PC-9 (cell line): ENCODE measurements around the gene OIP5. TPM values are rescaled to one million over a fixed set of nuclear protein-coding genes. Genes with fewer than 3 reads are reported as not detected.

Source experiments
- BruUV-seq: library from RNA; stranded (reverse); fragments of 400-500 nt; replicated peaks from 2 replicates; lab custom pipeline; 2021; lab: Mats Ljungman, UMichigan
- CTCF ChIA-PET: fragments of 300-600 bp; sonication (Branson Sonifier 250); formaldehyde crosslinking; loops from one replicate; lab custom pipeline; 2022; ENCODE audit warnings: antibody characterized with exemption; lab: Charles Lee
- POLR2A ChIA-PET: fragments of 300-600 bp; sonication (Branson Sonifier 250); formaldehyde crosslinking; loops from one replicate; lab custom pipeline; 2022; ENCODE audit warnings: antibody characterized with exemption; ENCODE audit not compliant: unreplicated experiment; lab: Charles Lee
- DNase-seq, 2 experiments: peaks; one replicate each; pipeline versions ENCODE4 v3.0.0 to v3.0.0-alpha.2; 2015 to 2022; ENCODE audit warnings: mixed read lengths in 1 of 2
- H2AFZ ChIP-seq: fragments of 200-600 bp; sonication (generic); 2 replicates; pipeline ENCODE4 v1.8.1; 2017; ENCODE audit warnings: antibody characterized with exemption
- H3F3A ChIP-seq: fragments of 200-600 bp; sonication (generic); 2 replicates; pipeline ENCODE4 v1.8.1; 2017; ENCODE audit warnings: antibody characterized with exemption, mild to moderate bottlenecking, low read depth; ENCODE audit not compliant: insufficient read depth
- H3K27ac ChIP-seq: fragments of 200-600 bp; sonication (generic); 2 replicates; pipeline ENCODE4 v1.6.1; 2016; ENCODE audit warnings: mixed run types
- H3K27me3 ChIP-seq: fragments of 200-600 bp; sonication (generic); 2 replicates; pipeline ENCODE4 v1.6.1; 2016; ENCODE audit warnings: low read depth, mixed run types; ENCODE audit not compliant: insufficient read depth
- H3K36me3 ChIP-seq: fragments of 200-600 bp; sonication (generic); 2 replicates; pipeline ENCODE4 v1.6.1; 2016; ENCODE audit warnings: low read depth, mixed run types
- H3K4me1 ChIP-seq: fragments of 200-600 bp; sonication (generic); replicated peaks from 2 replicates; pipeline ENCODE4 v1.6.1; 2016; ENCODE audit warnings: mixed run types; ENCODE audit not compliant: insufficient read depth
- H3K4me2 ChIP-seq: fragments of 200-600 bp; sonication (generic); 2 replicates; pipeline ENCODE4 v1.6.1; 2017; ENCODE audit warnings: mixed run types
- H3K4me3 ChIP-seq: fragments of 200-600 bp; sonication (generic); 2 replicates; pipeline ENCODE4 v1.6.1; 2016; ENCODE audit warnings: mixed run types
- H3K79me2 ChIP-seq: fragments of 200-600 bp; sonication (generic); 2 replicates; pipeline ENCODE4 v1.6.1; 2017; ENCODE audit warnings: low read depth, mixed run types
- H3K9me2 ChIP-seq: fragments of 200-600 bp; sonication (generic); 2 replicates; pipeline ENCODE4 v1.8.1; 2017; ENCODE audit warnings: mild to moderate bottlenecking; ENCODE audit not compliant: insufficient read depth
- H3K9me3 ChIP-seq: fragments of 200-600 bp; sonication (generic); 2 replicates; pipeline ENCODE4 v1.8.1; 2016; ENCODE audit warnings: low read depth; ENCODE audit not compliant: insufficient read depth
- H4K20me1 ChIP-seq: fragments of 200-600 bp; sonication (generic); 2 replicates; pipeline ENCODE4 v1.8.1; 2017; ENCODE audit not compliant: insufficient read depth
- EZH2 ChIP-seq: fragments of 200-600 bp; sonication (generic); IDR thresholded peaks from 2 replicates; pipeline ENCODE4 v1.8.0; 2017; ENCODE audit warnings: antibody characterized with exemption, low read depth
- intact Hi-C: fragments of 100-400 bp; cut with micrococcal nuclease; formaldehyde crosslinking; loops from one replicate; pipeline ENCODE4 v1.10.0; 2022; ENCODE audit not compliant: unreplicated experiment
- total RNA-seq: library from RNA; stranded (reverse); gene quantifications from 2 replicates; pipeline ENCODE4 v1.2.3, GENCODE V29; 2021
- TF ChIP-seq, protein P1 (sequence below): fragments of 200-600 bp; sonication (generic); conservative IDR thresholded peaks from 2 replicates; pipeline ENCODE4 v1.6.1; 2017; ENCODE audit warnings: mixed run types, antibody characterized with exemption, mild to moderate bottlenecking, moderate library complexity

OIP5 gene
- total RNA-seq, 1 experiment from 2014 or later, result 25.4 TPM

DNA sequence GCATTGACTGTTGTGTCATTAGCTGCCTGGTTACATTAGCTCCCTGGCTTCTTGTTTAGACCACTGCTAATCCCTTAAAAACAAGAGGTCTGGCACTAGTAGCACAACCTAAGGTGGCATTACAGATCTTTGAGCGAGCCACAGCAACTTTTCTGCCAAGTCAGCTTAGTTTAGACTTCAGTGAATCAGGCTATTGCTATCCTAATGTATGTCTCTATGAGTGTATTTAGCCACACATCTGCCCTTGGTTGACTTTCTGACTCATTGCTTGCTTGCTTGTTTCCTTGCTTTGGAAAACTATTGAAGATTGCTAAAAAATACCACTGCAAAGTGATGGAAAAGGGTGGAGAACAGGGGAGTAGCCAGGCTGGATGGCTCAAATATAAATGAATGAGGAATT, 51.2 kb downstream of the OIP5 start:
- peak overlapping the region; percentile 40 for H3K27ac ChIP-seq
- peaks cover 24% of the 10 kb centered on the region for H3K79me2 ChIP-seq
- peaks cover 39% of the 10 kb centered on the region for H3F3A ChIP-seq
- ChIA-PET POLR2A (interaction anchor here (0.6 kb wide), 1 partner anchor 32 kb away, joined by 3 read pairs; no protein-coding TSS in a partner anchor), CTCF (no interaction called here)
- no peaks in the 10 kb centered on the region for H3K27me3 ChIP-seq
- no peak overlapping the region for H3K4me3 ChIP-seq
- intact Hi-C loops, result loop anchor here (5.0 kb wide), 1 partner anchor 51 kb away; the partner anchor contains the start of genes NUSAP1 and OIP5
- H3K4me1 ChIP-seq, result peaks cover 40% of the 10 kb centered on the region
- peak in 1 of 2 experiments; percentile 84 for DNase-seq
- H4K20me1 ChIP-seq, result no peaks in the 10 kb centered on the region
- 0 out of 2 replicates have a peak overlapping the region, but pooled peaks have one; percentile 14 for H3K4me2 ChIP-seq
- H2AFZ ChIP-seq, result no peak overlapping the region
- no peak for TF ChIP-seq EZH2
- TF ChIP-seq, protein P1, sequence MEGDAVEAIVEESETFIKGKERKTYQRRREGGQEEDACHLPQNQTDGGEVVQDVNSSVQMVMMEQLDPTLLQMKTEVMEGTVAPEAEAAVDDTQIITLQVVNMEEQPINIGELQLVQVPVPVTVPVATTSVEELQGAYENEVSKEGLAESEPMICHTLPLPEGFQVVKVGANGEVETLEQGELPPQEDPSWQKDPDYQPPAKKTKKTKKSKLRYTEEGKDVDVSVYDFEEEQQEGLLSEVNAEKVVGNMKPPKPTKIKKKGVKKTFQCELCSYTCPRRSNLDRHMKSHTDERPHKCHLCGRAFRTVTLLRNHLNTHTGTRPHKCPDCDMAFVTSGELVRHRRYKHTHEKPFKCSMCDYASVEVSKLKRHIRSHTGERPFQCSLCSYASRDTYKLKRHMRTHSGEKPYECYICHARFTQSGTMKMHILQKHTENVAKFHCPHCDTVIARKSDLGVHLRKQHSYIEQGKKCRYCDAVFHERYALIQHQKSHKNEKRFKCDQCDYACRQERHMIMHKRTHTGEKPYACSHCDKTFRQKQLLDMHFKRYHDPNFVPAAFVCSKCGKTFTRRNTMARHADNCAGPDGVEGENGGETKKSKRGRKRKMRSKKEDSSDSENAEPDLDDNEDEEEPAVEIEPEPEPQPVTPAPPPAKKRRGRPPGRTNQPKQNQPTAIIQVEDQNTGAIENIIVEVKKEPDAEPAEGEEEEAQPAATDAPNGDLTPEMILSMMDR, result no peak
- H3K9me3 ChIP-seq, result no peaks in the 10 kb centered on the region
- no peaks in the 10 kb centered on the region for H3K9me2 ChIP-seq
- BruUV-seq, result no TSS peak
- H3K36me3 ChIP-seq, result peaks cover 13% of the 10 kb centered on the region

DNA sequence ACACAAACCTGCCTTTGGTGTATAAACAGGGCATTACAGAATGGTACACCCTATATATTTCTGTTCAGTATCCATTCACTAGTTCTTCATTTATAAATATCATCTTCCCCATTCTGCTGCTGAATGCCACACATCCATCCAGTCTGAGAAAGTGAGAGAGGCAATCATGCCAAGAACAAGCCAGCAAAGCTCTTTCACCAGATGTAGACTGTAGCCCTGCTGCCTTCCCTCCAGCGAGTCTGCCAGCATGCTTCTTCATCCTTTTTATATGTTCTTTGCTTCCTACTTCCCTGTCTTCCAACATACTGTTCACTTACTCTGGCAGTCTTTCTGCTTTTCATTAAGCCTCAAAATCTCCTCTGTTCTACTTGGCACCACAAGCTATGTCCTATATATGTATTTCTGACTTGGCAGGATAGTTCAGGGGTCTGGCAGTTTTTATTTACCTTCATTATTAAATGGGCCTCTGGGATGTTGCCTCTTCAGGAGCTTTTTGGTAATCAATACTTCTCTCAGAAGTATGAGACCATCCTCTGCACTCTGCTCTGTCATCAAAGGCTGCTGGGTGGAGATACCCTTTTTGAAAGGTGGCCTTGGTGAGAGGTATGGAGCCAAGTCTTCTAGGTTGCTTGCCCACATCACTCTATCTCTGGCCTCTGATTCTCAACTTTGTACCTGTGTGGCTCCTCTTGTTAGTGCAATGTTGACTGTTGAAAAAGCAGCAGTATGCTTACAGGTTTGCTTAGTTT, 52.7 kb downstream of the OIP5 start:
- Histone ChIP-seq H3K27ac (no peak overlapping the region), H3K79me2 (peaks cover 8% of the 10 kb centered on the region), H3K4me3 (no peak overlapping the region), H4K20me1 (no peaks in the 10 kb centered on the region), H3K4me1 (peaks cover 31% of the 10 kb centered on the region), H3K4me2 (no peak overlapping the region), H3K9me3 (no peaks in the 10 kb centered on the region), H3K9me2 (no peaks in the 10 kb centered on the region), H3K36me3 (0 out of 2 replicates have a peak, but pooled peaks cover 4% of the 10 kb centered on the region), H3F3A (peaks cover 39% of the 10 kb centered on the region), H2AFZ (no peak overlapping the region), H3K27me3 (no peaks in the 10 kb centered on the region)
- no peak for TF ChIP-seq EZH2
- TF ChIP-seq, protein P1, result no peak
- intact Hi-C loops, result loop anchor here (5.0 kb wide), 1 partner anchor 53 kb away; the partner anchor contains the start of genes NUSAP1 and OIP5
- BruUV-seq, result no TSS peak
- no peak for DNase-seq
- POLR2A ChIA-PET, result no interaction called here
- CTCF ChIA-PET, result no interaction called here

DNA sequence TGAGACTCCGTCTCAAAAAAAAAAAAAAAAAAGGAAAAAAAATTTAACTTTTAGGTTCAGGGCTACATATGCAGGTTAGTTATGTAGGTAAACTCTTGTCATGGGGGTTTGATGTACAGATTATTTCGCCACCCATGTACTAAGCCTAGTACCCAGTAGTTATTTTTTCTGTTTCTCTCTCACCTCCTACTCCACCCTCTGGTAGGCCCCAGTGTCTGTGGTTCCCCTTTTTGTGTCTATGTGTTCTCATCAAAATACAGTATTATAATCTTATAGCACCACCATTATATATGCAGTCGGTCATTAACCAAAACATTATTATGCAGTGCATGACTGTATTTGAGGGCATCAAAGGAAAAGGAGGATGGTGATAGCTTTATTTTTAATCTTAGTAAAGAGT, 54.1 kb downstream of the OIP5 start:
- H3K79me2 ChIP-seq, result no peaks in the 10 kb centered on the region
- H2AFZ ChIP-seq, result no peak overlapping the region
- ChIA-PET CTCF (no interaction called here), POLR2A (no interaction called here)
- H4K20me1 ChIP-seq, result no peaks in the 10 kb centered on the region
- BruUV-seq, result no TSS peak
- H3K9me2 ChIP-seq, result no peaks in the 10 kb centered on the region
- H3K4me2 ChIP-seq, result no peak overlapping the region
- no peak overlapping the region for H3K4me3 ChIP-seq
- DNase-seq, result no peak
- no peaks in the 10 kb centered on the region for H3K9me3 ChIP-seq
- H3K4me1 ChIP-seq, result peaks cover 28% of the 10 kb centered on the region
- intact Hi-C loops, result no loop called here
- TF ChIP-seq, protein P1, result no peak
- TF ChIP-seq EZH2, result no peak
- H3K27me3 ChIP-seq, result no peaks in the 10 kb centered on the region
- H3F3A ChIP-seq, result peaks cover 33% of the 10 kb centered on the region
- no peak overlapping the region for H3K27ac ChIP-seq
- H3K36me3 ChIP-seq, result 0 out of 2 replicates have a peak, but pooled peaks cover 4% of the 10 kb centered on the region
